HPDE6-E6E7 (cell line): ENCODE measurements around the gene MYOM3.

Experiments
- DNase-seq: peaks from one replicate; pipeline ENCODE4 v3.0.0; 2011; ENCODE audit warnings: missing footprints; ENCODE audit errors: extremely low spot score

MYOM3 gene

DNA sequence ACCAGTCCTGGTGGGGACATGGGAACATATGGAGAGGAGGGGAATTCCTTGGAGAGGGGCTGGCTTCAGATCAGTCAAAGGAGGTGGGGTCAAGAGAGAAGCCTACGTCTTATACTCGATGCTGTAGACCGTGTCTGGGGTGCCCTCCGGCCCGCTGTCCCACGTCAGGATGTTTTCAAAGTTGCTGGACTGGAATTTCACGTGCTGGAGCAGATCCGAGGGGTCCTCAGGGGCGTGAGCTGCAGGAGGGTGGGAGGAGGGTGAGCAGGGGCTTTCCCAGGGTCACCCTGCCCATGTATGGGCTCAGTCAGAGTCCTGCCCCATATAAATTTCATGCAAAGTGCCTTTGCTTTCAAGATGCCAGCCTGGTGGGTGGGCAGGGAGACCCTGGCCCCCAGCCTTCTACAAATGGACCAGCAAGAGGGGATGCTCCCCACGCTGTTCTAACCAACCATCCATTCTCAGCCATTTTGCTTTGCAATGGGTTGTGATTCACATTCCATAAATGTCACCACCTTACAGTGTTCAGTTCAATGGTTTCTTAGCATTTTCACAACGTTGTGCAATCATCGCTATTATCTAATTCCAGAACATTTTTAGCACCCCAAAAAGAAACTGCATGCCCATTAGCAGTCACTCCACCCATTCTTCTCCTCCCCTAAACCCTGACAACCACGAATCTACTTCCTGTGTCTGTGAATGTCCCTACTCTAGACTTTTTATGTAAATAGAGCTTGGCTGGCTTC is 26.7 kb upstream of the MYOM3 start:
- no peak for DNase-seq

DNA sequence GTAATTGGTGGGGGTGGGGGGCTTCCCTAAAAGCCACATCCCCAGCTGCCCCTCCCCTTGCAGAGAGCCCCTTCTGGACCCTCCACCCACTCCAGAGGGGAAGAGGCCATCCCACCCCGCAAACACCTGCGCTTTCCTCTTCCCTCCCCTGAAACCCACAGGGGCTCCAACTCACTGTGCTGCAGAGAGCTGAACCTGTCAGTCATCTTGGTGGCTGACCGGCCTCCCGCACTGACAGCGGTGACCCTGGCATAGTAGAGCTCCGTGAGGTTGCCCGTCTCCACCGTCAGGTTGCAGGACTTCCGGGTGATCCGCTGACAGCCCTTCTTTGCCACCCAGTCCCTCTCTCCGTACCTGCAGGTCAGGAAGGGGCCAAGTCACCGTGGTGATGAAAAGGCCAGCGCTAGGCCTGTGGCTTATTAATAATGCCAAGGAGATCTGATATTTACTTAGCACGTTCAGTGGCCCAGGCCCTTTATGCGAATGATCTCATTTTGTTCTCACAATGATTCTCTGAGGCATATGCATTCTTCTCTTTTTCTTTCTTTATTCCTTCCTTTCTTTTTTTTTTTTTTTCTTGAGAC is 25.1 kb upstream of the MYOM3 start:
- no peak for DNase-seq

DNA sequence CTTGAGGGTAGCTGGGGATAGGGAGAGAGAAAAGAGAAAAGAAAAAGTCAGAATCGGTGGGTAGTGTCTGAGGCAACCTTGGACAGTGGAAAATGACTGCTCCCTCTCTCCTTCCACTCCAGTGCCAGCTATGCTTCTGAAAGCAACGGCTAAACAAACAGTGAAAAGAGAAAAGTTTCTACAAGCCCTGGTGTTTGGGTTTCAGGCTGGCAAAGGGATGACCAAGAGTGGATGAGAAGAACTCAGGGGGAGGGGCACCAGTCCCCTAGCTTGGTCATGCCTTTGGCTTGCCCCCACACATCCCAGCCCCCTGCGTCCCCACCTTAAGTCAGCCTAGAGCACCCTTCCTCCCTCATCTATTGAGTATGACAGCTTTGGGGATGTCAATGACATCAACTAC is 22.4 kb upstream of the MYOM3 start:
- DNase-seq, result no peak

DNA sequence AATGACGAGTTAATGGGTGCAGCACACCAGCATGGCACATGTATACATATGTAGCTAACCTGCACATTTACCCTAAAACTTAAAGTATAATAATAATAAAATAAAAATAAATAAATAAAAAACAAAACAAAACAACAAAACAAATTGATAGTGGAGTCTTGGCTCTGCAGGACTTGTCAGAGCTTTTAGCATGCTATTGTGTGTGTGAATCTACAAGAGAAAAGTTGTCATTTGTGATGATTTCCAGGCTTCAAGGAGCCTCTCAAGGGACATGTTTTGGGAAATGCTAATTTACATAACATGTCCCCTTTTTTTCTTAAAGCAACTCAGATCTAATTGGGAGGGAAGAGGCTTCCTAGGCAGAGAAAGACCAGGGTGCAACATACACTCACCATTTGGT is 21.9 kb upstream of the MYOM3 start:
- no peak for DNase-seq

DNA sequence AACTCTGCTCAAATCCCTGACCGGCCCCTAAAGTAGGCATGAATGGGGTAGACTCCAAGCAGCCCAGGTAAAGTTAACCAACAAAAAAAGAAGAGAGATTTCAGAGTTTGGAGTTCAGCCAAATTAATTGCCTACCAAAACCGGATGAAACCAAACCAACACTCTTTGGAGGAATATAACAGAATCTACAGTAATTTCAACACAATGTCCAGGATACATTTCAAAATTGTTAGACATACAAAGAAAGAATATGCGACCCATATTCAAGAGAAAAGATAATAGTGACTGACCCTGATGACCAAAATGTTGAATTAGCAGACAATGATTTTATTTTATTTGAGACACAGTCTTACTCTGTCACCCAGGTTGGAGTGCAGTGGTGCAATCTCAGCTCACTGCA is 18.4 kb upstream of the MYOM3 start:
- DNase-seq, result no peak

DNA sequence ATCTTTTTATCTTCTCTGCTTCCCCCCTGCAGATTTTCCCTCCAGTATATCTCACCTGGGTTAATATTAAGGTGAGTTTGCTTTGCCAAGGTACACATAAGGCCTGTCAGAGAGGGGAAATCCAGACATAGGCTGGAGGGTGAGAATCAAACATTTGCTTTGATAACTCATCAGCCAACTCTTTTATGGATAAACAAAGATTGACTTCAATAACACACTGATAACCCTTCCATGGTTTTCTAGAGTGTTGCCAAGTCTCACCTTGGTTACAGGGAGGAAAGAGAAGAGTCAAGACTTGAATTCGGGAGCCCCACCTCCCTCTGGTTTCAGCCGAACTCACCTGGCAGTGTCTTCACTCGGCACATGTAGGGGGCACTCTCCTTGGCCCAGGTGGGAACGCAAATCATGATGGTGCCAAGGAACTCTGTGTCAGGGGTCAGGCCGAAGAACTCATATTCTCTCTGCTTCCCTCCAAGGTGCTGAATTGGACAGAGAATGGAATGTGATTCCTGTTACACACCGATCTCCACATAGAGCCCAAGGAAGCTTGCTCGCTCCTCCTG is 15.9 kb upstream of the MYOM3 start:
- no peak for DNase-seq

DNA sequence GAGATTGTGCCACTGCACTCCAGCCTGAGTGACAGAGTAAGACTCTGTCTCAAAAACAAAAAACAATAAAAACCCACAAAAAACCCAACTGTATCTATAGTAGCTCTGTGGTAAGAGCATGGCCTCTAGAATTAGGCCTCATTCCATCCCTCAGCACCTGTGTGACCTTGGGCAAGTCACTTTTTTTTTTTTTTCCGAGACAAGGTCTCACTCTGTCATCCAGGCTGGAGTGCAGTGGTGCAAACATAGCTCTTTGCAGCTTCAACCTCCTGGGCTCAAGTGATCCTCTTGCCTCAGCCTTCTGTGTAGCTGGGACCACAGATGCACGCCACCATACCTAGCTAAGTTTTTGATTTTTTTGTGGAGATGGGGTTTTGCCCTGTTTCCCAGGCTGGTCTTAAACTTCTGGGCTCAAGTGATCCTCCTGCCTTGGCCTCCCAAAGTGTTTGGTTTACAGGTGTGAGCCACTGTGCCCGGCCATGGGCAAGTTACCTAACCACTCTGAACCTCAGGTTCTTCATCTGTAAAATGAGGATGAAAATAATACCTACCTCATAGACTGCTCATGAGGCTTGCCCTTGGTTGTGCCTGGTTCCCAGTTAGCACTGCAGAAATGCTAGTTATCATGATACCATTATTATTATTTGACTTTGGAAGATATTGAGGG is 15.3 kb upstream of the MYOM3 start:
- DNase-seq, result no peak

DNA sequence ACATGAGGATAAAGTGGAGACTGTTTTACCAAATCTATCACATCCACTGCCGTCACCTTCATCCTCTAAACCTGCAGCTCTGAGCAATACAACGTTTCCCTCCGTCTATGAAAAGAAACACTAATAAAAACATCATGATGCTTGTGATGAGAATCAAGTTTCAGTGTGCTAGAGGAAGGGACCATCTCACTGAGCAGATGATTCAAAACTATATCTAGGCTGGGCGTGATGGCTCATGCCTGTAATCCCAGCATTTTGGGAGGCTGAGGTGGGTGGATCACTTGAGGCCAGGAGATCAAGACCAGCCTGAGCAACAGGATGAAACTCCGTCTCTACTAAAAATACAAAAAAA is 14.7 kb upstream of the MYOM3 start:
- no peak for DNase-seq

DNA sequence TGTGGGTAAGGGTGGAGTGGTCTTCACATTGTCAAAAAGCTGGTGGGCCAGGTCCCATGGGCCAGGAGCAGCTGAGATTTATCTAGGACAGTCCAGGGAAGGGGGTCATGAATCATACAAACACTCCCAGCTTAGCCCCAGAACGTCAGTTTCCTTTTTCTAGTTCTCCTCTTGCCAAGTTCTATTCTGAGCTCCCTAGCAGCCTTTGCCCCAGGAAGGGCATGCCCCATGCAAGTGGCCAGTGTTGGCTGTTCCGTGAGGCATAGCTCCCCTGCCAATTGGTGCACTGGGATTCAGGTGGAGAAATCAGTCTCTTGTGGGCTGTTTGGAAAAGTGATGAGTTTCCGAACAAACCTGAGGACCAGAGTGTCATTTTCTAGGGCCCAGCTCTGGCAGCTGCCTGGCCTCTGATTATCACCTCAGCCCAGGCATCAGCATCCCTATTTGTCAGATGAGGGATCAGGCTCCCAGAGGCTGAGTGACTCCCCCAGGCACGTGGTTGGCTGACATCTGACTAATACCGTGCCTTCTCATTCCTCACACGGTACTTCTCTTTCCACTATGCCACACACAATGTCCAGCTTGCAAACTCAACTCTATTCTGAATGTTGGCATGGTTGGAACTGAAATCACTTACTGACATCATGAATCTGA is 14.2 kb upstream of the MYOM3 start:
- DNase-seq, result no peak

DNA sequence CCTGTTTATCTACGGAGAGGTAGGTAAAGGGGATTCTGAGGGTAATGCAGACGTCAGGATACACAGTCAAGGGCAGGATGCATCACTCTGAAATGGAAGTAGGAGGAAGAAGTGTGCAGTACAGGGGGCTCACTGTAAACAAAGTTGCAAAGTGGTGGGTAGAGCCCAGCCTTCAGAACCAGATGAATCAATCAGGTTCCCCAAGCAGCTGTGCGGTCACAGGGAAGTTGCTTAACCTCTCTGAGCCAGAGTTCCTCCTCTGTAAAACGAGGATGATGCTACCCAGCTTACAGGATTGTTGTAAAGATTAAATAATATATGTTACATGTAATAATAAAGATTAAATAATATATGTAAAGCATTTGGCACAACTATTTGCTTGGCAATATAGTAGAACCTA is 13.5 kb upstream of the MYOM3 start:
- DNase-seq, result no peak

DNA sequence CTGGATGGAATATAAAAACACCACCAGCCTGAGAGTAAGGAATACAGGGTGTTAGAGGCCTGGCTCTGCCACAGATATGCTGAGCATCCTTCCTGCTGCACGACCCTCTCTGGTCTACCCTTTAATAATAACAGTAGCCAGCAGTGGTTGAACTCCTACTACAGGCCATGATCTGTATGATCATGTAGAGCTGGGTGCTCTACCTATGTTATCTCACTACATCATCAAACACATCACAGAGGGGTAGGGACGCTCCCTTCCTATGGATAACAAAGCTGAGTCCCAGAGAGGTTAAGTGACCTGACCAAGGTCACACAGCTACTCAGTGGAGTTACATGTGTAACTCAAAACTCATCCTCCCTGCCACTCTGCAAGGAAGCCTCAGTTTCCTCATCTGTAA is 13.0 kb upstream of the MYOM3 start:
- no peak for DNase-seq

DNA sequence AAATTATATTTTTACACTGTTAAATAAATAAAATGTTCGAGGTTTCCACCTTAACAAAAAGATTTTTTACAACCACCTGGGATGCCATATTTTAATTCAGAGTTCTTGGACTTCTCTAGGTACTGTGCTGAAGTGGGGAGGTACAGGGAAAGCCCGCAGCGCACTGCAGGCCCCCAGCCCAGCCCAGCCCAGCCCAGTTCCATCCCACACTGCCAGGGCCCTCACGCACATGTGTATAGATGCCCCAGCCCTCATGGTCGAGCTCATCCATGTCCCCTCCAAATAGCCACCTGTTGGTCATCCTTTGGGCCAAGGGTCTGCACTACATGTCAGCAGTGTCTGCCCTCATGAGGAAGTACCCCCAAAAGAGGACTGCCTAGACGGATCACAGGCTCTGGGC is 11.7 kb upstream of the MYOM3 start:
- no peak for DNase-seq

DNA sequence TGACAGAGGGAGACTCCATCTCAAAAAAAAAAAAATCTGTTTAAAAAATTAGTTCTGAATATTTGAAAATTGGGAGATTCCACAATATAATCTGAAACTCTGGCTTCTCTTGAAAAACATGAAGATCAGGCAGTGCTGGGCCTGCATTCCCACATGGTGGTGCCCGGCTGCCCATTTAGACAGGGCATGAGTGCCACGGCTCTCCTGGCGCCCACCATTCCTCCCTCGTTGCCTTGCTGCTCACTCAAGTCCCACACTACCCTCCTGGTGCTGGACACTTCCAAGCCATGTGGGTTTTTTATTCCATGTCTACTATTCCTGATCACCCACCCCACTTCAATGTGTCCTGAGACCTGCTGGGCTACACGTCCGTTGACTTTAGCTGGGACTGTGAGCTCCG is 10.8 kb upstream of the MYOM3 start:
- no peak for DNase-seq

DNA sequence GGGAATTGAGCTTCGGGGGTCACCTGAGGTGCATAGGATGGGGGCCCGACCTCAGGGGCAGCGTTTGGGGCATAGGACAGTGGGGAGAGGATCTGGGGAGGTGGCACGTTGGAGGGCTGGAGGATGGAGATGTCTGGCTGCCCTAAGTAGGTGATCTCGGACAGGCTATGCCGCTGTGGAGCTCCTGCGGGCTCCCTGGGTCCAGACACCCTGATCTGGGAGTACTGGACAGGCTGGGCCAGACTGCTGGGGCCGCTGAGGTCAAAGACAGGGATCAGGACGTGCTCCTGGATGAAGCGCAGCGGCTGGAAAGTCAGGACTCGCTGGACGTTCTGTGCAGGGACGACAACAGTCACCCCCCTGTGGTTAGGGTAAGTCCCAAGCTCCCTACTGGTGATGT is 9.5 kb upstream of the MYOM3 start:
- DNase-seq, result no peak

DNA sequence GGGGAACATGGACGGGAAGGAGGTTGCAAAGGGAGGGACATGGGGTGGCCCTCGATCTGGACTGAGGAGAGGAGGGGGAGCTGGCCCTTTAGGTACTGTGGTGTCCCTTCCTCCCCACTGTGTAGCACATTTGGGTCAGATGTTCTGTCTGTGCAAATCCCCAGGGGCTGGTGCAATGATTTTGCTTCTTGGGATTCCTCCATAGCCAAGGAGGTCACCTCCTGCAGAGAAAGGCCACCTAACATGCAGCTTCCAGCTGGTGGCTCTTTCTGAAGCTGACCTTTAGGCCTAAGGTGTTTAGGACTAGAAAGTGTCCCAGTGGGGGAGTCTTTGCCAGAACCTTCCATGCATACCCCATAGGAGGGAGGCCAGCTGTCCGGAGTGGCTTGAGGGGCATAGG is 9.0 kb upstream of the MYOM3 start:
- DNase-seq, result no peak

DNA sequence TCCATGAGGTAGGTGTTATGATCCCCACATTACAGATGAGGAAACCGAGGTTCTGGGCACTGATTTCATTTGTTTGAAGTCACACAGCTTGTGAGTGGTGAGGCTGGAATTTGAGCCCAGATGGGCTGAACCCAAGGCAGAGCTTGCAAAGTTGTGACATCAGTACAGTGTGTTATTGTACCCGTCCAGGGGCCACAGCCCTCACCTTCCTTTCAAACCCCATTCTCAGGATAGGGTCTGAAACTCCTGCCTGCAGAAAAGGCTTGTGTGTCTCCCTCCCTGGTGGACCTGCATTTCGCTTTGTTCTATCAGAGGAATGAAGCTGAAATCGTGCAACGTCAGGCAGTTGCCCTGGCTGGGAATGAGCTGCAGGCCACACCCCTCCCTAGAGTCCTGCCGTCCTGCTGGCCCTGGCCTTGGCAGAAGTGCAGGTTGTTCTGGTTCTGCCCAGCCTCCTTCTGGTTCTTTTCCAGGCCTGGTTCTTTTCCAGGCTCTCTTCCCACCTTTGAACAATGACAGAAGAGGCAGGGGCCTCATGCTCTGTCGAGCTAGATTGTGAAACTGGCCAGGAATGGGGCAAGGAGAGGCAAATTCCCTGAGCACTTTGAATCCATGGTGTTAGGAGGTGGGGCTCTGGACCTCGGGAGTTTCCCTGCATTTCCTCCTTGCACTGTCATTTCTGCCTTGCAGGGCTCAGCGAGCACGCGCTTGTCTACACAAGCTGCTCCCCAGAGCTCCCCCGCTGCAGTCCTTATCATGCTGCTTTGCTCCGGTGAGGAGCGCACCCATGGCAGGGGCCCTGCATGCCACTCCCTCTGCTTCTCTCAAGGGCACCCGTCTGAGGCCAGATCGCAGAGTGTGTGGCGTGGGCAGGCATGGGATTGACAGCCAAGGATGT is 8.2 kb upstream of the MYOM3 start:
- peak; percentile 69 for DNase-seq

DNA sequence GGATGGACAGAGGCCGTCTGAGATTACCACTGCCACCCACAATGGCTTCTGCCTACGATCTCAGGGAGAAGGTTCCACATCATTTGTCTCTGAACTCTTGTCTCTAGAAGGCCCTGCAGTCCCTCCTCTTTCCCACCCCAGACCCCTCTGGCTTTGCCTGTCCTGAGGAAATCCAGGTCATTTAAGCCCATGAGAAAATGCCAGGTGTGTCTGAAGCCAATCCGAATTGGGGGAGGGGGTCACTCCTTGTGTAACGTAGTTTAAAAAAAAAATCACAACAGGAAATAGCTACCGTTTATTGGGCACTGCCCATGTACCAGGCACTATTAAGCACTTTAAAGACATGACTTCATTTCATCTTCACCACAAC is 7.5 kb upstream of the MYOM3 start:
- DNase-seq, result no peak

DNA sequence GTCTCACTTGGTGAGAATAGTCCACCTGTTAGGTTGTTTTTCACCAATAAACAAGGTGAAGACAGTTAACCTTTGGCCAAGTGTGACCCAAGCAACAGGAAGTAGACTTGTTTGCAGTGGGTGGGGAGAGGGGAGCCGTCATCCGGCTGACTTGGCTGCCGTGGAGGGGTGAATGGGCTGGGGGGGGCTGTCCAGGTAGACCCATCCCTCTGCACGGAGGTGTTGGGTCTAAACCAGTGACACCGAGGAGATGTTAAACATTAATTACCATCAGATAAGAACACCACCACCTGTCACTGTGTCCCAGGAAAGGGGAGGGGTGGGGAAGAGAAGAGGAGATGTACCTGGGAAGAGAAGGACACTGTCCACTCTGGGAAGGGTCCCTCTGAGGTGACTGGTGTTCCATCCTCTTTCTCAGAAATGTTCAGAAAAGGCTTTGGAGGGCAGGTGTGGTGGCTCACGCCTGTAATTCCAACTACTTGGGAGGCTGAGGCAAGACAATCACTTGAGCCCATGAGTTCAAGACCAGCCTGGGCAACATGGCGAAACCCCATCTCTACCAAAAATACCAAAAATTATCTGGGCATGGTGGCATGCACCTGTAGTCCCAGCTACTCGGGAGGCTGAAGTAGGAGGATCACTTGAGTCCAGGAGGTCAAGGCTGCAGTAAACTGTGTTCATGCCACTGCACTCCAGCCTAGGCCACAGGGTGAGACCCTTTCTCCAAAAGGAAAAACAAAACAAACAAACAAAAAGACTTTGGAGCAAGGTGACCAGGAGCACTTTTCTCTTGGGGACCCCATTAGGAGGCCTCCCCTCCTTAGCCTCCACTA is 6.7 kb upstream of the MYOM3 start:
- DNase-seq, result no peak

DNA sequence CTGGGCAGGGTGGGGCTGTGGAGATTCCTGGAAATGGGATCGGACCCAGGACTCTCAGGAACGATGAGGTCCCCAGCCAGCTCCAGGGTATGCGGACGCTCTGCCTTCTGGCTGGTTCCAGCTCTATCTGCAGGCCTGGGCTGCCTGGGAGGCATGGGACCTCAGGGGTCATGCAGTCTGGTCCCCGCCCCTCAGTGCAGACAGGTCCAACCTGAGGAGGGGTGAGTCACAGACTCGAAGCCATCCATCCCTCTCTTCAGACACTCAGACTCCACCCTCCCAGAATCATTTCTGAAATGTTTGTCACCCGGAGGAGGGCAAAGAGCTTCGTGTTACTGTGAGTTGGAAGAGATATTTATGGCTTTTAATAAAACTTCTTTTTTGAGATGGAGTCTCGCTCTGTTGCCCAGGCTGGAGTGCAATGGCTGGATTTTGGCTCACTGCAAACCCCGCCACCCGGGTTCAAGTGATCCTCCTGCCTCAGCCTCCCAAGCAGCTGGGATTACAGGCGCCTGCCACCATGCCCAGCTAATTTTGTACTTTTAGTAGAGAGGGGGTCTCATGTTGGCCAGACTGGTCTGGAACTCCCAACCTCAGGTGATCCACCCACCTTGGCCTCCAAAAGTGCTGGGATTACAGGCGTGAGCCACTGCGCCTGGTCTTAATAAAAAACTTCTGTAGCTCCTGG is 5.9 kb upstream of the MYOM3 start:
- peak; percentile 89 for DNase-seq

DNA sequence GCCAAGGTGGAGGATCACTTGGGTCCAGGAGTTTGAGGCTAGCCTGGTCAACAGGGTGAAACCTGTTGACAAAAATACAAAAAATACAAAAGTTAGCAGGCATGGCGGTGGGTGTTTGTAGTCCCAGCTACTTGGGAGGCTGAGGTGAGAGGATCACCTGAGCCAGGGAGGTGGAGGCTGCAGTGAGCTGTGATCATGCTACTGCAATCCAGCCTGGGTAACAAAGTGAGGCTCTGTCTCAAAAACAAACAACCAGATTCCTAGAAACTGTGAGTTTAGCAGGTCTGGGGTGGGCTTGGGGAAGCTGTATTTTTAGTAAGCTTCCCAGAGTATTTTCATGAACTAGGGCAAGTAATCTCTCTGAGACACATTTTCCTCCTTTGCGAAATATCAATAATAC is 5.2 kb upstream of the MYOM3 start:
- no peak for DNase-seq
